ENCODE measurements around the gene TBC1D22B.

Gene TBC1D22B

GRCh38 chr6:37257634-37258404 is at the start of gene TBC1D22B, which contains the start of gene TMEM217:
Gene TBC1D22B (plus strand): TSS chr6:37257772. CDS start chr6:37257918, 146 bp downstream.
Gene TMEM217 (minus strand): TSS chr6:37258144. CDS start chr6:37219030, 39,114 bp downstream.
- peak; percentile 98 for DNase-seq (ENCODE audit: low read depth, low spot score)
- no peaks in the 10 kb centered on the region for H3K27me3 ChIP-seq (ENCODE audit: control insufficient read depth, insufficient read depth, low read length)
- H3K9me3 ChIP-seq (ENCODE audit: control insufficient read depth, insufficient read depth, low read length): no peaks in the 10 kb centered on the region
- peaks cover 2% of the 10 kb centered on the region; the same call in 1 of the 2 replicates for H3K4me1 ChIP-seq (ENCODE audit: control insufficient read depth, insufficient read depth, low read length)
- H3K4me3 ChIP-seq (ENCODE audit: low read length): peak within 1 kb of the TSS; percentile 95
- H3K27ac ChIP-seq (ENCODE audit: low read length): no peak within 1 kb of the TSS
- H3K36me3 ChIP-seq (ENCODE audit: control insufficient read depth, insufficient read depth, low read length): no peaks in the 10 kb centered on the region
- no CpG with 5 or more reads among the region's 45 CpGs for WGBS (ENCODE audit: insufficient coverage, insufficient read length)

- Histone ChIP-seq H3K4me3 (ENCODE audit: low read length) (no peak overlapping the region), H3K9me3 (ENCODE audit: control insufficient read depth, insufficient read depth, low read length) (no peaks in the 10 kb centered on the region), H3K27me3 (ENCODE audit: control insufficient read depth, insufficient read depth, low read length) (no peaks in the 10 kb centered on the region), H3K27ac (ENCODE audit: low read length) (no peak overlapping the region), H3K4me1 (ENCODE audit: control insufficient read depth, insufficient read depth, low read length) (no peaks in the 10 kb centered on the region), H3K36me3 (ENCODE audit: control insufficient read depth, insufficient read depth, low read length) (no peaks in the 10 kb centered on the region)
- DNase-seq (ENCODE audit: low read depth, low spot score): peak; percentile 87
- no CpG with 5 or more reads among the region's 7 CpGs for WGBS (ENCODE audit: insufficient coverage, insufficient read length)
These were observed 49.6 kb upstream of the TBC1D22B start for GRCh38 chr6:37207903-37208456.

GRCh38 chr6:37208793-37209192 is 48.8 kb upstream of the TBC1D22B start:
- H3K4me3 ChIP-seq (ENCODE audit: low read length): no peak overlapping the region
- no peaks in the 10 kb centered on the region for H3K36me3 ChIP-seq (ENCODE audit: control insufficient read depth, insufficient read depth, low read length)
- DNase-seq (ENCODE audit: low read depth, low spot score): no peak
- H3K9me3 ChIP-seq (ENCODE audit: control insufficient read depth, insufficient read depth, low read length): no peaks in the 10 kb centered on the region
- no peaks in the 10 kb centered on the region for H3K27me3 ChIP-seq (ENCODE audit: control insufficient read depth, insufficient read depth, low read length)
- no CpG with 5 or more reads among the region's 7 CpGs for WGBS (ENCODE audit: insufficient coverage, insufficient read length)
- H3K27ac ChIP-seq (ENCODE audit: low read length): no peak overlapping the region
- H3K4me1 ChIP-seq (ENCODE audit: control insufficient read depth, insufficient read depth, low read length): no peaks in the 10 kb centered on the region

- no peaks in the 10 kb centered on the region for H3K4me1 ChIP-seq (ENCODE audit: control insufficient read depth, insufficient read depth, low read length)
- H3K27ac ChIP-seq (ENCODE audit: low read length): no peak overlapping the region
- H3K4me3 ChIP-seq (ENCODE audit: low read length): no peak overlapping the region
- no peaks in the 10 kb centered on the region for H3K36me3 ChIP-seq (ENCODE audit: control insufficient read depth, insufficient read depth, low read length)
- no peaks in the 10 kb centered on the region for H3K27me3 ChIP-seq (ENCODE audit: control insufficient read depth, insufficient read depth, low read length)
- WGBS (ENCODE audit: insufficient coverage, insufficient read length): no CpG with 5 or more reads among the region's 12 CpGs
- no peaks in the 10 kb centered on the region for H3K9me3 ChIP-seq (ENCODE audit: control insufficient read depth, insufficient read depth, low read length)
- no peak for DNase-seq (ENCODE audit: low read depth, low spot score)
These were observed 47.9 kb upstream of the TBC1D22B start for GRCh38 chr6:37209461-37210205.

- DNase-seq (ENCODE audit: low read depth, low spot score): peak; percentile 78
- Histone ChIP-seq H3K27ac (ENCODE audit: low read length) (no peak overlapping the region), H3K27me3 (ENCODE audit: control insufficient read depth, insufficient read depth, low read length) (no peaks in the 10 kb centered on the region), H3K9me3 (ENCODE audit: control insufficient read depth, insufficient read depth, low read length) (no peaks in the 10 kb centered on the region), H3K4me1 (ENCODE audit: control insufficient read depth, insufficient read depth, low read length) (no peaks in the 10 kb centered on the region), H3K4me3 (ENCODE audit: low read length) (no peak overlapping the region), H3K36me3 (ENCODE audit: control insufficient read depth, insufficient read depth, low read length) (no peaks in the 10 kb centered on the region)
- WGBS (ENCODE audit: insufficient coverage, insufficient read length): no CpG with 5 or more reads among the region's 7 CpGs
These were observed 47.1 kb upstream of the TBC1D22B start for GRCh38 chr6:37210313-37210968.

GRCh38 chr6:37212268-37212667 is 45.3 kb upstream of the TBC1D22B start:
- no peak overlapping the region for H3K27ac ChIP-seq (ENCODE audit: low read length)

GRCh38 chr6:37218061-37218460 is 39.5 kb upstream of the TBC1D22B start:
- H3K27ac ChIP-seq (ENCODE audit: low read length): no peak overlapping the region
- WGBS (ENCODE audit: insufficient coverage, insufficient read length): no CpG with 5 or more reads among the region's 6 CpGs
- no peak overlapping the region for H3K4me3 ChIP-seq (ENCODE audit: low read length)
- H3K4me1 ChIP-seq (ENCODE audit: control insufficient read depth, insufficient read depth, low read length): no peaks in the 10 kb centered on the region
- H3K9me3 ChIP-seq (ENCODE audit: control insufficient read depth, insufficient read depth, low read length): no peaks in the 10 kb centered on the region
- H3K36me3 ChIP-seq (ENCODE audit: control insufficient read depth, insufficient read depth, low read length): no peaks in the 10 kb centered on the region
- no peak for DNase-seq (ENCODE audit: low read depth, low spot score)
- H3K27me3 ChIP-seq (ENCODE audit: control insufficient read depth, insufficient read depth, low read length): no peaks in the 10 kb centered on the region

More at GRCh38 chr6:37212268-37212667, 45.3 kb upstream of the TBC1D22B start:
- Histone ChIP-seq H3K9me3 (ENCODE audit: control insufficient read depth, insufficient read depth, low read length) (no peaks in the 10 kb centered on the region), H3K27me3 (ENCODE audit: control insufficient read depth, insufficient read depth, low read length) (no peaks in the 10 kb centered on the region), H3K4me1 (ENCODE audit: control insufficient read depth, insufficient read depth, low read length) (no peaks in the 10 kb centered on the region), H3K4me3 (ENCODE audit: low read length) (no peak overlapping the region), H3K36me3 (ENCODE audit: control insufficient read depth, insufficient read depth, low read length) (no peaks in the 10 kb centered on the region)
- no CpG with 5 or more reads among the region's 9 CpGs for WGBS (ENCODE audit: insufficient coverage, insufficient read length)
- no peak for DNase-seq (ENCODE audit: low read depth, low spot score)

GRCh38 chr6:37218511-37218910 is 39.1 kb upstream of the TBC1D22B start:
- Histone ChIP-seq H3K4me3 (ENCODE audit: low read length) (no peak overlapping the region), H3K27me3 (ENCODE audit: control insufficient read depth, insufficient read depth, low read length) (no peaks in the 10 kb centered on the region), H3K27ac (ENCODE audit: low read length) (no peak overlapping the region), H3K4me1 (ENCODE audit: control insufficient read depth, insufficient read depth, low read length) (no peaks in the 10 kb centered on the region), H3K9me3 (ENCODE audit: control insufficient read depth, insufficient read depth, low read length) (no peaks in the 10 kb centered on the region), H3K36me3 (ENCODE audit: control insufficient read depth, insufficient read depth, low read length) (no peaks in the 10 kb centered on the region)
- no CpG with 5 or more reads among the region's 8 CpGs for WGBS (ENCODE audit: insufficient coverage, insufficient read length)
- no peak for DNase-seq (ENCODE audit: low read depth, low spot score)

GRCh38 chr6:37221585-37222124 is 35.9 kb upstream of the TBC1D22B start:
- WGBS (ENCODE audit: insufficient coverage, insufficient read length): no CpG with 5 or more reads among the region's 6 CpGs
- Histone ChIP-seq H3K36me3 (ENCODE audit: control insufficient read depth, insufficient read depth, low read length) (no peaks in the 10 kb centered on the region), H3K27ac (ENCODE audit: low read length) (no peak overlapping the region), H3K4me1 (ENCODE audit: control insufficient read depth, insufficient read depth, low read length) (no peaks in the 10 kb centered on the region), H3K9me3 (ENCODE audit: control insufficient read depth, insufficient read depth, low read length) (no peaks in the 10 kb centered on the region), H3K27me3 (ENCODE audit: control insufficient read depth, insufficient read depth, low read length) (no peaks in the 10 kb centered on the region), H3K4me3 (ENCODE audit: low read length) (peak overlapping the region; percentile 47; the same call in 1 of the 2 replicates)
- DNase-seq (ENCODE audit: low read depth, low spot score): no peak

Measured in iPS DF 6.9 (cell line).